PC-9 (cell line): Measurements from ENCODE around the gene ESR1. TPM values are rescaled to one million over a fixed set of nuclear protein-coding genes. Genes with fewer than 3 reads are reported as not detected.

Source experiments
- BruUV-seq: library from RNA; stranded (reverse); fragments of 400-500 nt; replicated peaks from 2 replicates; lab custom pipeline; 2021; lab: Mats Ljungman, UMichigan
- CTCF ChIA-PET: fragments of 300-600 bp; sonication (Branson Sonifier 250); formaldehyde crosslinking; loops from one replicate; lab custom pipeline; 2022; ENCODE audit warnings: antibody characterized with exemption; lab: Charles Lee
- POLR2A ChIA-PET: fragments of 300-600 bp; sonication (Branson Sonifier 250); formaldehyde crosslinking; loops from one replicate; lab custom pipeline; 2022; ENCODE audit warnings: antibody characterized with exemption; ENCODE audit not compliant: unreplicated experiment; lab: Charles Lee
- DNase-seq, 2 experiments: peaks; one replicate each; pipeline versions ENCODE4 v3.0.0 to v3.0.0-alpha.2; 2015 to 2022; ENCODE audit warnings: mixed read lengths in 1 of 2
- H2AFZ ChIP-seq: fragments of 200-600 bp; sonication (generic); 2 replicates; pipeline ENCODE4 v1.8.1; 2017; ENCODE audit warnings: antibody characterized with exemption
- H3F3A ChIP-seq: fragments of 200-600 bp; sonication (generic); 2 replicates; pipeline ENCODE4 v1.8.1; 2017; ENCODE audit warnings: antibody characterized with exemption, mild to moderate bottlenecking, low read depth; ENCODE audit not compliant: insufficient read depth
- H3K27ac ChIP-seq: fragments of 200-600 bp; sonication (generic); 2 replicates; pipeline ENCODE4 v1.6.1; 2016; ENCODE audit warnings: mixed run types
- H3K27me3 ChIP-seq: fragments of 200-600 bp; sonication (generic); 2 replicates; pipeline ENCODE4 v1.6.1; 2016; ENCODE audit warnings: low read depth, mixed run types; ENCODE audit not compliant: insufficient read depth
- H3K36me3 ChIP-seq: fragments of 200-600 bp; sonication (generic); 2 replicates; pipeline ENCODE4 v1.6.1; 2016; ENCODE audit warnings: low read depth, mixed run types
- H3K4me1 ChIP-seq: fragments of 200-600 bp; sonication (generic); replicated peaks from 2 replicates; pipeline ENCODE4 v1.6.1; 2016; ENCODE audit warnings: mixed run types; ENCODE audit not compliant: insufficient read depth
- H3K4me2 ChIP-seq: fragments of 200-600 bp; sonication (generic); 2 replicates; pipeline ENCODE4 v1.6.1; 2017; ENCODE audit warnings: mixed run types
- H3K4me3 ChIP-seq: fragments of 200-600 bp; sonication (generic); 2 replicates; pipeline ENCODE4 v1.6.1; 2016; ENCODE audit warnings: mixed run types
- H3K79me2 ChIP-seq: fragments of 200-600 bp; sonication (generic); 2 replicates; pipeline ENCODE4 v1.6.1; 2017; ENCODE audit warnings: low read depth, mixed run types
- H3K9me2 ChIP-seq: fragments of 200-600 bp; sonication (generic); 2 replicates; pipeline ENCODE4 v1.8.1; 2017; ENCODE audit warnings: mild to moderate bottlenecking; ENCODE audit not compliant: insufficient read depth
- H3K9me3 ChIP-seq: fragments of 200-600 bp; sonication (generic); 2 replicates; pipeline ENCODE4 v1.8.1; 2016; ENCODE audit warnings: low read depth; ENCODE audit not compliant: insufficient read depth
- H4K20me1 ChIP-seq: fragments of 200-600 bp; sonication (generic); 2 replicates; pipeline ENCODE4 v1.8.1; 2017; ENCODE audit not compliant: insufficient read depth
- EZH2 ChIP-seq: fragments of 200-600 bp; sonication (generic); IDR thresholded peaks from 2 replicates; pipeline ENCODE4 v1.8.0; 2017; ENCODE audit warnings: antibody characterized with exemption, low read depth
- intact Hi-C: fragments of 100-400 bp; cut with micrococcal nuclease; formaldehyde crosslinking; loops from one replicate; pipeline ENCODE4 v1.10.0; 2022; ENCODE audit not compliant: unreplicated experiment
- total RNA-seq: library from RNA; stranded (reverse); gene quantifications from 2 replicates; pipeline ENCODE4 v1.2.3, GENCODE V29; 2021
- TF ChIP-seq, protein P1 (sequence below): fragments of 200-600 bp; sonication (generic); conservative IDR thresholded peaks from 2 replicates; pipeline ENCODE4 v1.6.1; 2017; ENCODE audit warnings: mixed run types, antibody characterized with exemption, mild to moderate bottlenecking, moderate library complexity

ESR1 gene
- total RNA-seq, 1 experiment from 2014 or later, result 1.5 TPM

DNA sequence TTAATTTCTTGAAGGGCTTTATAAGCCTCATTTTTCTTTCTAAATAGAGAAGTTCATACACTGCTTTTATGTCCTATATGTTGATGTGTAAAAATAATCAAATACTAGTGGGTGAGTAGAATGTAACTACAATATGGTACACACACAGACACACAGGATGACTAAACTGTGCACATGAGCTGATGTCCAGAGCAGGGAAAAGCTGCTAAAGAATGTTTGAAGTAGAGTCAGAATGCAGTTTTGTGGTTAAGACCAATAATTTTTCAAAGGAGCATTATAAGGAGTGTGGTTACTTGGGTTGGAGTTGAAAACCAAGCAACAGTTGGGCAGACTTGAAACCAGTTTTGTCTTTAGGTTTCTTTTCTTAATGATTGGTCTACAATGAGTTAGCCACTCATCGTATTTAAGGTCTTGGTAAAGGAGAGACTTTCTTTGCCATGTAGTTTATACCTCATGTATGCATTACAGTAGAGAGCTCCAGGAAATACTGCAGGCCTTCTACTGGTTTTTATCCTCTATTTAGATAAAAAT lies 196.6 kb downstream of the ESR1 start:
- Histone ChIP-seq H3K4me1 (peaks cover 6% of the 10 kb centered on the region; the same call in 1 of the 2 replicates), H4K20me1 (no peaks in the 10 kb centered on the region), H3F3A (no peaks in the 10 kb centered on the region), H3K4me2 (no peak overlapping the region), H3K79me2 (no peaks in the 10 kb centered on the region), H2AFZ (no peak overlapping the region), H3K9me3 (no peaks in the 10 kb centered on the region; the same call in 1 of the 2 replicates), H3K27ac (no peak overlapping the region), H3K27me3 (no peaks in the 10 kb centered on the region), H3K36me3 (no peaks in the 10 kb centered on the region), H3K4me3 (no peak overlapping the region), H3K9me2 (no peaks in the 10 kb centered on the region)
- BruUV-seq, result no TSS peak
- ChIA-PET POLR2A (no interaction called here), CTCF (no interaction called here)
- no peak for DNase-seq
- TF ChIP-seq, protein P1, sequence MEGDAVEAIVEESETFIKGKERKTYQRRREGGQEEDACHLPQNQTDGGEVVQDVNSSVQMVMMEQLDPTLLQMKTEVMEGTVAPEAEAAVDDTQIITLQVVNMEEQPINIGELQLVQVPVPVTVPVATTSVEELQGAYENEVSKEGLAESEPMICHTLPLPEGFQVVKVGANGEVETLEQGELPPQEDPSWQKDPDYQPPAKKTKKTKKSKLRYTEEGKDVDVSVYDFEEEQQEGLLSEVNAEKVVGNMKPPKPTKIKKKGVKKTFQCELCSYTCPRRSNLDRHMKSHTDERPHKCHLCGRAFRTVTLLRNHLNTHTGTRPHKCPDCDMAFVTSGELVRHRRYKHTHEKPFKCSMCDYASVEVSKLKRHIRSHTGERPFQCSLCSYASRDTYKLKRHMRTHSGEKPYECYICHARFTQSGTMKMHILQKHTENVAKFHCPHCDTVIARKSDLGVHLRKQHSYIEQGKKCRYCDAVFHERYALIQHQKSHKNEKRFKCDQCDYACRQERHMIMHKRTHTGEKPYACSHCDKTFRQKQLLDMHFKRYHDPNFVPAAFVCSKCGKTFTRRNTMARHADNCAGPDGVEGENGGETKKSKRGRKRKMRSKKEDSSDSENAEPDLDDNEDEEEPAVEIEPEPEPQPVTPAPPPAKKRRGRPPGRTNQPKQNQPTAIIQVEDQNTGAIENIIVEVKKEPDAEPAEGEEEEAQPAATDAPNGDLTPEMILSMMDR, result no peak
- no peak for TF ChIP-seq EZH2
- intact Hi-C loops, result no loop called here

DNA sequence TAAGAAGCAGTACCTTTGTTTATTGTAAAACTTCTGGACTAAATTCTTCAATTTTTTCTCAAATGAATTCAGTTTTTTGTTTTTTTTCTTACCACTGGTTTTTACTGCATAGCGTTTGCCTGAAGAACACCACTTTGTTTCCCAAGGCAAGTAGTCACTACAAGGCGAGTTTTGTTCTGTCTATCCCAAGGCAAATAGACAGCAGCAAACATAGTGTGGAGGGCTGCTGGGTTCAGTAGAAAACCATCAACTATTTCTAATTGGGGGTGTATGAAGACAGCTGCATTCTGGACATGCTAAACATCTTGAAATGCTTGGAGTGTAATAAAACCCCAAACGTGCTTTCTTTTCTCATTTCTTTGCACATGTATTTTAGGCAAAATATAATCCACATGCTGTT lies 197.4 kb downstream of the ESR1 start:
- Histone ChIP-seq H3K4me2 (no peak overlapping the region), H3K27ac (no peak overlapping the region), H3K9me2 (no peaks in the 10 kb centered on the region), H2AFZ (no peak overlapping the region), H3K9me3 (no peaks in the 10 kb centered on the region; the same call in 1 of the 2 replicates), H4K20me1 (no peaks in the 10 kb centered on the region), H3K79me2 (no peaks in the 10 kb centered on the region), H3K4me1 (no peaks in the 10 kb centered on the region), H3K27me3 (no peaks in the 10 kb centered on the region), H3K4me3 (no peak overlapping the region), H3F3A (no peaks in the 10 kb centered on the region), H3K36me3 (no peaks in the 10 kb centered on the region)
- ChIA-PET POLR2A (no interaction called here), CTCF (no interaction called here)
- DNase-seq, result no peak
- intact Hi-C loops, result no loop called here
- TF ChIP-seq EZH2, result no peak
- TF ChIP-seq, protein P1, result no peak
- BruUV-seq, result no TSS peak

DNA sequence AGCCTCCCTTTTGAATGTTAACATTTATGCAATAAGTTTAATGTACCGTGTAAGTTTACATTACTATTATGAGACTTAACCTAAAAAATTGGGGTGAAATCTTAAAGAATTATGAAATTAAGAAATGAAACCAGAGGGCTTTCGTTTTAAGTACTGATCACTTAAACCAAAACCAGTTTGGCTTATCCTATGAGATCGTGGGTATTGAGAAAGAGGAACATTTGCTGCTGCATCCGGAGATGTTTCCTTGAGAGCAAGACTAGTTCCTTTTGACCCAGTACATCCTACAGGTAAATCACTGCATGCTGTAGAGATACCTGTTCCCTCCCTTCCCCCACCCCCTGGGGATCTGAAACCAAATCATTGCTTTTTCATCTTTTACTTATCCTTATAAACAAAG lies 201.3 kb downstream of the ESR1 start:
- CTCF ChIA-PET, result no interaction called here
- TF ChIP-seq, protein P1, result no peak
- TF ChIP-seq EZH2, result no peak

More for the DNA sequence above, 201.3 kb downstream of the ESR1 start:
- no peak overlapping the region for H2AFZ ChIP-seq
- H3K4me1 ChIP-seq, result no peaks in the 10 kb centered on the region
- H3K27ac ChIP-seq, result no peak overlapping the region
- no peaks in the 10 kb centered on the region; the same call in 1 of the 2 replicates for H3K9me3 ChIP-seq
- H3K79me2 ChIP-seq, result no peaks in the 10 kb centered on the region
- no peaks in the 10 kb centered on the region for H3K27me3 ChIP-seq
- no peaks in the 10 kb centered on the region for H3K9me2 ChIP-seq
- no peak overlapping the region for H3K4me3 ChIP-seq
- H4K20me1 ChIP-seq, result no peaks in the 10 kb centered on the region
- H3F3A ChIP-seq, result no peaks in the 10 kb centered on the region
- no peak for DNase-seq
- POLR2A ChIA-PET, result no interaction called here
- intact Hi-C loops, result no loop called here
- H3K4me2 ChIP-seq, result no peak overlapping the region
- no TSS peak for BruUV-seq
- no peaks in the 10 kb centered on the region for H3K36me3 ChIP-seq
